D721Med (cell line): ENCODE results near the gene PRKCA.

Experiments
- DNase-seq: peaks from one replicate; pipeline ENCODE4 v3.0.0; 2011; ENCODE audit warnings: low spot score; ENCODE audit not compliant: insufficient read length
- FAIRE-seq: peaks from 2 replicates; lab custom pipeline; 2011; peaks lifted over from hg19 to GRCh38; lab: Jason Lieb, UNC
- TF ChIP-seq, protein P1 (sequence below): IDR thresholded peaks from 2 replicates; pipeline ENCODE4 v1.5.1; 2012; ENCODE audit warnings: mild to moderate bottlenecking, control low read depth; ENCODE audit not compliant: insufficient read depth; ENCODE audit errors: missing control alignments

The PRKCA gene

GRCh38 chr17:66406701-66407644, 104.6 kb downstream of the PRKCA start:
- FAIRE-seq (no peak), DNase-seq (no peak)
- TF ChIP-seq, protein P1, sequence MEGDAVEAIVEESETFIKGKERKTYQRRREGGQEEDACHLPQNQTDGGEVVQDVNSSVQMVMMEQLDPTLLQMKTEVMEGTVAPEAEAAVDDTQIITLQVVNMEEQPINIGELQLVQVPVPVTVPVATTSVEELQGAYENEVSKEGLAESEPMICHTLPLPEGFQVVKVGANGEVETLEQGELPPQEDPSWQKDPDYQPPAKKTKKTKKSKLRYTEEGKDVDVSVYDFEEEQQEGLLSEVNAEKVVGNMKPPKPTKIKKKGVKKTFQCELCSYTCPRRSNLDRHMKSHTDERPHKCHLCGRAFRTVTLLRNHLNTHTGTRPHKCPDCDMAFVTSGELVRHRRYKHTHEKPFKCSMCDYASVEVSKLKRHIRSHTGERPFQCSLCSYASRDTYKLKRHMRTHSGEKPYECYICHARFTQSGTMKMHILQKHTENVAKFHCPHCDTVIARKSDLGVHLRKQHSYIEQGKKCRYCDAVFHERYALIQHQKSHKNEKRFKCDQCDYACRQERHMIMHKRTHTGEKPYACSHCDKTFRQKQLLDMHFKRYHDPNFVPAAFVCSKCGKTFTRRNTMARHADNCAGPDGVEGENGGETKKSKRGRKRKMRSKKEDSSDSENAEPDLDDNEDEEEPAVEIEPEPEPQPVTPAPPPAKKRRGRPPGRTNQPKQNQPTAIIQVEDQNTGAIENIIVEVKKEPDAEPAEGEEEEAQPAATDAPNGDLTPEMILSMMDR, result no peak

- TF ChIP-seq, protein P1, result no peak
- no peak for FAIRE-seq
- no peak for DNase-seq
These were observed 105.5 kb downstream of the PRKCA start for GRCh38 chr17:66407864-66408263.

DNA sequence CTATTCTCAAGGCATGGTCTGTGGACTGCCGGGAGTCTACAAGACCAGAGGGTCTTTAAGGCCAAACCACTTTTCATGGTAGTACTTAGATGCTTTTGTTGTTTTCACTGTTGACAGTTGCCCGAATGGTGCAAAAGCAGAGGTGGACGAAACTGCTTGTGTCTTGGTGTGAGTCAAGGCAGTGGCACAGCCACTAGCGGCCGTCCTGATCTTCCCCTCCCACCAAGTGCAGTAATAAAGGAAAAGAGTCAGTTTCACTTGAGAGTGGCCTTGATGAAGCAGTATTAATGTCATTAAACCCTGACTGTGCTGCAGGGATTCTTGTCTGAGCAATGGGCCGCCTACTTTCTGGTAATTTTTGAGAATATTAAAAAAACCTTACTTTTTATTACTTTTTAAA, 109.1 kb downstream of the PRKCA start:
- TF ChIP-seq, protein P1, result no peak
- DNase-seq (no peak), FAIRE-seq (no peak)

DNA sequence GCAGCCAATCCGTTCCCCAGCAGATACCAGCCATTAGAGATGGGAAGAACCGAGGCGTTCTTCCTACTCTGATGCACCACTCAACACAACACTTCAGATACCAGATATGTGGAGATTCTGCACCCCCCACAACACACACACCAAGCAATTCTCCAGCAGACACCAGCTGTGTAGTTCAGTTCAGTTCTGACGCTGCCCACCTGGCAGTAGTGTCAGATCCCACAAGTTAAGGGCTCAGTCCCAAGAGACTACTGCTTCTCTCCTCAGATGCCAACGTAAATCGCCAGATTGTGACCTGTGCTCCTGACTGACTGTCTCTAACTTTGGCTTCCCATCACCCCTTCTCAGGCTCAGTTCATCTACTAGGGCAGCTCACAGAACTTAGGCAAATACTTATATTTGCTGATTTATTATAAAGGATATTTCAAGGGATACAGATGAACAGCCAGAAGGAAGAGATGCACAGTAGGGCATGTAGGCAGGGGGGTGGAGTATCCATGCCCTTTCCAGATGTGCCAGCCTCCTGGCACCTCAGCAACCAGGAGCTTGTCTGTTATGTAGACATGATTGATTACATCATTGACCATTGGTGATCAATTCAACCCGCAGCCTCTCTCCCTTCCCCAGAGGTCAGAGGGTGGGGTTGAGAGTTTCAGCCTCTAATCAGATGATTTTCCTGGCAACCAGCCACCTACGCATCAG, 110.6 kb downstream of the PRKCA start:
- FAIRE-seq, result no peak

GRCh38 chr17:66413559-66414520, 111.4 kb downstream of the PRKCA start:
- TF ChIP-seq, protein P1, result no peak
- DNase-seq (no peak), FAIRE-seq (no peak)

More for the DNA sequence above, 110.6 kb downstream of the PRKCA start:
- TF ChIP-seq, protein P1, result no peak
- DNase-seq, result no peak

- TF ChIP-seq, protein P1, result no peak
- FAIRE-seq (no peak), DNase-seq (no peak)
These were observed 112.3 kb downstream of the PRKCA start for GRCh38 chr17:66414561-66415175.
